ENCODE measurements around the gene PROK1.

DNA sequence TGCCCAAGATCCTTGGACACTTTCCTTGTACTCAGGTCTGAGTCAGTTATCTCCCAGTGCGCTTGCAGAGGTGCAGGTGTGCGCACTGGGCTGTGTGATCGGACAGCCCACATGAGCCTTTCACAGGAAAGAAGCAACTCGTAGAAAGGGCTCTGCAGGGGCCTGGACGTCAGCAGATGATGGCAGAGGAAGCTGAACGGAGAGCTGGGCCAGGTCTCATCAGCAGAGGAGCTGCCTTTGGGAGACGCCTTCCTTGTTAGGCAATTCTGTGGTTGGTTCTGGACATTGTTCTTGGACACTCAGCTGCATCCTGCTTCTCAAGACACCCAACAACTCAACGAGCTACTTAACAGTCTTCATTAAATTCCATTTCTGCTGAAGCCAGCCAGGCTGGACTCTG is 7.5 kb upstream of the PROK1 start:
- TF ChIP-seq EZH2 (IDR thresholded peaks at IDR 0.05; ENCODE audit: low read length, unreplicated experiment) (no peak), CTCF (conservative IDR thresholded peaks at IDR 0.05; ENCODE audit: low read depth, low read length) (no peak)
